MCF 10A (cell line): ENCODE results near the gene PNPLA2. TPM values are rescaled to one million over a fixed set of nuclear protein-coding genes. Genes with fewer than 3 reads are reported as not detected.

Experiments used
- BruUV-seq: library from RNA; stranded (reverse); fragments of 400-500 nt; replicated peaks from 2 replicates; lab custom pipeline; 2021; lab: Mats Ljungman, UMichigan
- CTCF ChIA-PET: fragments of 300-600 bp; sonication (Branson Sonifier 250); formaldehyde crosslinking; extraction: SDS; loops from one replicate; lab custom pipeline; 2021; ENCODE audit warnings: antibody characterized with exemption, inconsistent platforms; lab: Yijun Ruan, JAX
- POLR2A ChIA-PET: fragments of 300-600, 350-650 bp; sonication (Branson Sonifier 250); formaldehyde crosslinking; extraction: SDS; loops from one replicate; lab custom pipeline; 2020; ENCODE audit warnings: antibody characterized with exemption, inconsistent platforms; lab: Yijun Ruan, JAX
- DNase-seq: peaks from one replicate; pipeline ENCODE4 v3.0.0-alpha.2; 2018; ENCODE audit not compliant: unreplicated experiment
- H3K27ac Mint-ChIP-seq: one replicate; pipeline ENCODE4 v1.8.0; 2022; ENCODE audit warnings: mild to moderate bottlenecking, low read depth, mixed read lengths; ENCODE audit not compliant: unreplicated experiment
- H3K27me3 Mint-ChIP-seq: one replicate; pipeline ENCODE4 v1.8.0; 2022; ENCODE audit warnings: mixed read lengths; ENCODE audit not compliant: insufficient read depth, unreplicated experiment
- H3K36me3 Mint-ChIP-seq: one replicate; pipeline ENCODE4 v1.8.0; 2022; ENCODE audit warnings: mild to moderate bottlenecking, moderate library complexity, mixed read lengths; ENCODE audit not compliant: insufficient read depth, unreplicated experiment
- H3K4me1 Mint-ChIP-seq: one replicate; pipeline ENCODE4 v1.8.0; 2022; ENCODE audit warnings: mixed read lengths; ENCODE audit not compliant: insufficient read depth, unreplicated experiment
- H3K4me3 Mint-ChIP-seq: one replicate; pipeline ENCODE4 v1.8.0; 2022; ENCODE audit warnings: mild to moderate bottlenecking, moderate library complexity, mixed read lengths; ENCODE audit not compliant: unreplicated experiment
- H3K9me3 Mint-ChIP-seq: one replicate; pipeline ENCODE4 v1.8.0; 2022; ENCODE audit warnings: mixed read lengths; ENCODE audit not compliant: unreplicated experiment
- CTCF ChIP-seq: fragments of 200-600 bp; IDR thresholded peaks from one replicate; pipeline ENCODE4 v1.8.0; 2022; ENCODE audit warnings: antibody characterized with exemption, mild to moderate bottlenecking; ENCODE audit not compliant: unreplicated experiment
- intact Hi-C: fragments of 100-400 bp; cut with micrococcal nuclease; formaldehyde crosslinking; loops from 2 replicates; pipeline ENCODE4 v1.14.1; 2022
- total RNA-seq: library from RNA; stranded (reverse); gene quantifications from 2 replicates; pipeline ENCODE4 v1.2.3, GENCODE V29; 2022

PNPLA2 gene
- total RNA-seq, 1 experiment from 2014 or later = 112 TPM

DNA sequence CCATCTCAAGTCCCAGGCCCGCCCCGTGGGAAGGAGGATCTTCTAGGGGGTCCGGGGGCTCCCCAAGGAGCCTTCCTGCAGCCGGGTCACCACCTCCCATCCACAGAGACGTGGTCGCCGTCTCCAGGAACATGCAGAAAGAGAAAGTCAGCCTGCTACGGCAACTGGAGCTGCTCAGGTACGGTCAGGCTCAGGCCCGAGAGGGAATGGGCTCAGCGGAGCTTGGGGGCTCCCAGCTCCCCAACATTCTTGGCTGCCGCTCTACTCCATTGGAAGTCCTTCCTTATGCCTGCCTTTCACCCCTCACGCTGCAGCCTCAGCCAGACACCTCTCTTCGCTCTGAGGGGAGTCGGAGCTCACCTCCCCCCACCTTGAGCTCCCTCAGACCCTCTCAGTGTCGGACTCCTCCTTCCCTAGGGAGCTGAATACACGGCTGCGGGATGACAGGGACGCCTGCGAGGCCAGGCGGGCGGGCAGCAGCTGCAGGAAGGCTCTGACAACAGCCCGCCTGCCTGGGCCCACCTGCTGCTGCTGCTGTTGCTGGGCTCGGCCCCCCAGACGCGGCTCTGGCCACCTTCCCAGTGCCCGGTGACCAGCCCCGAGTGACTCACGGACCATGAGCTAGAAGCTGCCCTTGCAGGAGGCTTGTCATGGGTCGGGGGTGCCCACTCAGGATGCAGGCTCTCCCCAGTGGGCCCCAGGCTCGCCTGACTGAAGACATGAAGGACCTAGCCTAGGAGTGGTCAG is 12.6 kb downstream of the PNPLA2 start:
- Mint-ChIP-seq H3K36me3 (peaks cover 27% of the 10 kb centered on the region), H3K4me3 (peak overlapping the region; percentile 46), H3K27me3 (no peaks in the 10 kb centered on the region), H3K4me1 (peaks cover 17% of the 10 kb centered on the region), H3K9me3 (no peaks in the 10 kb centered on the region), H3K27ac (no peak overlapping the region)
- BruUV-seq = no TSS peak
- POLR2A ChIA-PET = interaction anchor here (0.5 to 11.4 kb wide), 8 partner anchors 12 to 296 kb away, joined by 3 to 274 read pairs (median 4); partner anchors contain the start of genes AP2A2, HRAS, PNPLA2 and POLR2L
- intact Hi-C loops = no loop called here
- no peak for TF ChIP-seq CTCF
- CTCF ChIA-PET = no interaction called here
- DNase-seq = no peak

DNA sequence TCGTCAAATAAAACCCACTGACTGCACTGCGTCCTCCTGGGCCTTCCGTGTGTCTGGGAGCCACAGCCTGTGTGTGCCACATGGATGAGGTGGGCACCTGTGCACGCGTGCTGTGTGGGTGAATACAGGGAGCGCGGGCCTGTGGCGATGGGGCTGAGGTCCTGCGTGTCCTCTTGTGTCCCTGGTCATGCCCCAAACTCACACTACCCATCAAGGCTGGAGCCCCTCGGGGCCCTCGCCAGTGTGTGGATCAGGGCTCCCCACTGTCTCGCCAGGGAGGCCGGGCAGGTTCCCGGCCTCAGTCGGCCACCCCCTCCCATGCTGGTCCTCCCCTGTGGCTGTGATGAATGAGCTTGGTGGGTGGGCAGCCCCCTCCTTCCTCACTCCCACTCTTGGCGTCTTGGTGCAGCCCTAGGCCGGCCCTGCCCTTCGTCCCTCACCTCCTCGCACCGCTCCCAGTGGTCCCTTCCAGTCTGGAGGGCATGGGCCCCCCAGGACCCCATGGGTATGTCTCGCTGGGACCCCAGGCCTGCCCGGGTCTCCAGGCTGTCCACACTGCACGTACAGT is 13.3 kb downstream of the PNPLA2 start:
- no peak overlapping the region for H3K27ac Mint-ChIP-seq
- POLR2A ChIA-PET = interaction anchor here (0.5 to 11.4 kb wide), 10 partner anchors 7 to 296 kb away, joined by 3 to 274 read pairs (median 4); partner anchors contain the start of genes AP2A2, HRAS, PNPLA2 and POLR2L

GRCh38 chr11:832529-833113 is 13.9 kb downstream of the PNPLA2 start, which contains the start of gene CD151:
Gene CD151 (plus strand): TSS chr11:832952. CDS start chr11:836070, 3,118 bp downstream.
- H3K36me3 Mint-ChIP-seq = peaks cover 40% of the 10 kb centered on the region
- H3K27ac Mint-ChIP-seq = peak within 1 kb of the TSS; percentile 94
- POLR2A ChIA-PET = interaction anchor here (0.6 to 11.4 kb wide), 9 partner anchors 8 to 256 kb away, joined by 3 to 274 read pairs (median 4); partner anchors contain the start of genes AP2A2, PHRF1, PNPLA2 and POLR2L
- peak within 1 kb of the TSS; percentile 81 for H3K4me3 Mint-ChIP-seq
- CTCF ChIA-PET = no interaction called here
- H3K9me3 Mint-ChIP-seq = no peaks in the 10 kb centered on the region
- TF ChIP-seq CTCF = no peak
- no TSS peak for BruUV-seq
- H3K27me3 Mint-ChIP-seq = no peaks in the 10 kb centered on the region
- DNase-seq = peak; percentile 68
- peaks cover 17% of the 10 kb centered on the region for H3K4me1 Mint-ChIP-seq
- intact Hi-C loops = no loop called here

More for the DNA sequence above, 13.3 kb downstream of the PNPLA2 start:
- no peaks in the 10 kb centered on the region for H3K27me3 Mint-ChIP-seq
- no TSS peak for BruUV-seq
- no peak for TF ChIP-seq CTCF
- DNase-seq = no peak
- H3K4me3 Mint-ChIP-seq = peak overlapping the region; percentile 81
- CTCF ChIA-PET = no interaction called here
- no peaks in the 10 kb centered on the region for H3K9me3 Mint-ChIP-seq
- H3K4me1 Mint-ChIP-seq = peaks cover 17% of the 10 kb centered on the region
- peaks cover 34% of the 10 kb centered on the region for H3K36me3 Mint-ChIP-seq
- intact Hi-C loops = no loop called here
